Urinary bladder (tissue), 2 donors: ENCODE results near the gene TUB. TPM values are rescaled to one million over a fixed set of nuclear protein-coding genes. Genes with fewer than 3 reads are reported as not detected.

Experiments
- polyA plus RNA-seq: library from polyadenylated mRNA; stranded (reverse); fragments of 200-250 nt; gene quantifications from one replicate; pipeline ENCODE4 v1.2.3, GENCODE V29; 2013
- total RNA-seq: library from RNA; depleted of rRNA; stranded (reverse); fragments of >200 nt; gene quantifications from one replicate; pipeline ENCODE4 v1.2.3, GENCODE V29; 2014
- donor health status: healthy.

The TUB gene
- total and polyA plus RNA-seq, 2 donors = 11.7 to 32.2 TPM

Other genes starting within 250 kb of the TUB start
- gene OR10A6, start 149.9 kb upstream of the TUB start, total RNA-seq = not detected
- not detected for gene OR10A6, start 149.9 kb upstream of the TUB start, polyA plus RNA-seq
- not detected for gene OR10A3, start 139.5 kb upstream of the TUB start, total RNA-seq
- gene OR10A3, start 139.5 kb upstream of the TUB start, polyA plus RNA-seq = not detected
- gene NLRP10, start 115.8 kb upstream of the TUB start, total RNA-seq = not detected
- not detected for gene NLRP10, start 115.8 kb upstream of the TUB start, polyA plus RNA-seq
- gene EIF3F, start 93.9 kb upstream of the TUB start, total RNA-seq = 159 TPM
- gene EIF3F, start 93.9 kb upstream of the TUB start, polyA plus RNA-seq = 697 TPM
- gene RIC3, start 87.8 kb downstream of the TUB start, total RNA-seq = 7.2 TPM
- 8.8 TPM for gene RIC3, start 87.8 kb downstream of the TUB start, polyA plus RNA-seq
- gene LMO1, start 182.7 kb downstream of the TUB start, total RNA-seq = not detected
- gene LMO1, start 182.7 kb downstream of the TUB start, polyA plus RNA-seq = 0.46 TPM